ENCODE measurements around the gene HIVEP2.
A peak's percentile ranks its signal among the peaks of the same experiment; 100 is the strongest.

The HIVEP2 gene

GRCh38 chr6:142938510-142938909, 6.5 kb downstream of the HIVEP2 start:
- Histone ChIP-seq H3K27me3 (ENCODE audit: control insufficient read depth in 5 of 5, insufficient read depth in 4 of 5, low read length in 5 of 5) (no peaks in the 10 kb centered on the region), H3K9ac (ENCODE audit: low read length in 5 of 5) (no peak overlapping the region), H3K36me3 (ENCODE audit: control insufficient read depth in 5 of 5, insufficient read depth in 5 of 5, low read length in 5 of 5) (no peaks in the 10 kb centered on the region), H3K4me1 (ENCODE audit: control insufficient read depth in 5 of 5, insufficient read depth in 5 of 5, low read length in 5 of 5) (peaks cover 0 to 25% (median 24%) of the 10 kb centered on the region in 5 donors), H3K4me3 (ENCODE audit: low read depth in 1 of 5, low read length in 5 of 5) (no peak overlapping the region), H3K27ac (ENCODE audit: low read depth, low read length) (no peak overlapping the region), H3K9me3 (ENCODE audit: control insufficient read depth in 5 of 5, low read length in 5 of 5) (no peaks in the 10 kb centered on the region)

DNA sequence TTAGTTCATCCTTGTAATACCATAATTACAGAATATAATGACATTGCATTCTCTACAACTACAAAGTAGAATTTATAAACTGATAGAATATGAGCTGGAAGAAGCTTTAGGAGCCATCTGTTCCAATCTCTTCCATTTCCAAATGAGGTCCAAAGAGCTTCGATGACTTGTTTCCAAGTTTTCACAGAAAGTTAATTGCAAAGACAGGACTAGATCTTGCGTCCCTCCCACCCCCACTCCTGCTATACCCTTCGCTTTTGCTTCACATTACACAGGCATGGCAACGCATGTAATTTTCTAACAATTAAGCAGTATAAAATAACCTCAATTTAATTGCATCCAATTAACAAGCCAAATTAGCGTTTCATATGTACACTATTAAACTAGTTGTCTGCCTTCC, 7.0 kb downstream of the HIVEP2 start:
- H3K27me3 ChIP-seq (ENCODE audit: control insufficient read depth in 5 of 5, insufficient read depth in 4 of 5, low read length in 5 of 5), result no peaks in the 10 kb centered on the region
- H3K4me1 ChIP-seq (ENCODE audit: control insufficient read depth in 5 of 5, insufficient read depth in 5 of 5, low read length in 5 of 5), result peaks cover 0 to 20% (median 19%) of the 10 kb centered on the region in 5 donors
- no peak overlapping the region for H3K4me3 ChIP-seq (ENCODE audit: low read depth in 1 of 5, low read length in 5 of 5)
- no peak overlapping the region for H3K9ac ChIP-seq (ENCODE audit: low read length in 5 of 5)
- H3K27ac ChIP-seq (ENCODE audit: low read depth, low read length), result no peak overlapping the region
- H3K9me3 ChIP-seq (ENCODE audit: control insufficient read depth in 5 of 5, low read length in 5 of 5), result no peaks in the 10 kb centered on the region
- no peaks in the 10 kb centered on the region for H3K36me3 ChIP-seq (ENCODE audit: control insufficient read depth in 5 of 5, insufficient read depth in 5 of 5, low read length in 5 of 5)

- no peak overlapping the region for H3K9ac ChIP-seq (ENCODE audit: low read length in 5 of 5)
- no peaks in the 10 kb centered on the region for H3K27me3 ChIP-seq (ENCODE audit: control insufficient read depth in 5 of 5, insufficient read depth in 4 of 5, low read length in 5 of 5)
- H3K27ac ChIP-seq (ENCODE audit: low read depth, low read length), result no peak overlapping the region
- peaks cover 0 to 16% (median 14%) of the 10 kb centered on the region in 5 donors for H3K4me1 ChIP-seq (ENCODE audit: control insufficient read depth in 5 of 5, insufficient read depth in 5 of 5, low read length in 5 of 5)
- H3K36me3 ChIP-seq (ENCODE audit: control insufficient read depth in 5 of 5, insufficient read depth in 5 of 5, low read length in 5 of 5), result peaks cover 0 to 2% (median 0%) of the 10 kb centered on the region in 5 donors
- no peak overlapping the region for H3K4me3 ChIP-seq (ENCODE audit: low read depth in 1 of 5, low read length in 5 of 5)
- H3K9me3 ChIP-seq (ENCODE audit: control insufficient read depth in 5 of 5, low read length in 5 of 5), result no peaks in the 10 kb centered on the region
These were observed 9.1 kb downstream of the HIVEP2 start for GRCh38 chr6:142935553-142936517.

- H3K4me3 ChIP-seq (ENCODE audit: low read depth in 1 of 5, low read length in 5 of 5), result no peak overlapping the region
- no peaks in the 10 kb centered on the region for H3K27me3 ChIP-seq (ENCODE audit: control insufficient read depth in 5 of 5, insufficient read depth in 4 of 5, low read length in 5 of 5)
- H3K27ac ChIP-seq (ENCODE audit: low read depth, low read length), result no peak overlapping the region
- H3K36me3 ChIP-seq (ENCODE audit: control insufficient read depth in 5 of 5, insufficient read depth in 5 of 5, low read length in 5 of 5), result peaks cover 0 to 2% (median 0%) of the 10 kb centered on the region in 5 donors
- no peaks in the 10 kb centered on the region for H3K9me3 ChIP-seq (ENCODE audit: control insufficient read depth in 5 of 5, low read length in 5 of 5)
- H3K4me1 ChIP-seq (ENCODE audit: control insufficient read depth in 5 of 5, insufficient read depth in 5 of 5, low read length in 5 of 5), result peaks cover 0 to 21% (median 14%) of the 10 kb centered on the region in 5 donors
- H3K9ac ChIP-seq (ENCODE audit: low read length in 5 of 5), result no peak overlapping the region
These were observed 10.4 kb downstream of the HIVEP2 start for GRCh38 chr6:142934599-142934998.

DNA sequence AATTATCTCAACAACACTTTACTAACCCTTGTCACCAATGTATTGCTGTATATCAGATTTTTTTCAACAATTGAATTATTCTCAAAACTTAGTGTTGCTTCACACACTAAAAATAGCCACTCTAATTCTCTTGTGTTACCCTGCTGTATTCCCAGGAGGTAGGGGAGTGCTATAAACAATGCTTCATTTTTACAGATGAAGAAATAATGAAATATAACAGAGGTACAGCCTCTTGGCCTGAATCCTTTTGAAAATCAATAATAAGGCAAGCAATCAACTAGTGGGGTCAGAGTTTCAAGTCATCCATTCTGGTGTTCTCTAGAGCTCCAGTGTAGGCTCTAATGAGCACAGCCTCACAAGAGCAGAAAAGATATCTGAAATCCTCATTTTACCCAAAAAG, 10.9 kb downstream of the HIVEP2 start:
- no peaks in the 10 kb centered on the region for H3K27me3 ChIP-seq (ENCODE audit: control insufficient read depth in 5 of 5, insufficient read depth in 4 of 5, low read length in 5 of 5)
- no peak overlapping the region for H3K27ac ChIP-seq (ENCODE audit: low read depth, low read length)
- peaks cover 0 to 2% (median 0%) of the 10 kb centered on the region in 5 donors for H3K36me3 ChIP-seq (ENCODE audit: control insufficient read depth in 5 of 5, insufficient read depth in 5 of 5, low read length in 5 of 5)
- H3K9me3 ChIP-seq (ENCODE audit: control insufficient read depth in 5 of 5, low read length in 5 of 5), result no peaks in the 10 kb centered on the region
- H3K4me3 ChIP-seq (ENCODE audit: low read depth in 1 of 5, low read length in 5 of 5), result no peak overlapping the region
- H3K4me1 ChIP-seq (ENCODE audit: control insufficient read depth in 5 of 5, insufficient read depth in 5 of 5, low read length in 5 of 5), result peaks cover 0 to 21% (median 14%) of the 10 kb centered on the region in 5 donors
- no peak overlapping the region for H3K9ac ChIP-seq (ENCODE audit: low read length in 5 of 5)

DNA sequence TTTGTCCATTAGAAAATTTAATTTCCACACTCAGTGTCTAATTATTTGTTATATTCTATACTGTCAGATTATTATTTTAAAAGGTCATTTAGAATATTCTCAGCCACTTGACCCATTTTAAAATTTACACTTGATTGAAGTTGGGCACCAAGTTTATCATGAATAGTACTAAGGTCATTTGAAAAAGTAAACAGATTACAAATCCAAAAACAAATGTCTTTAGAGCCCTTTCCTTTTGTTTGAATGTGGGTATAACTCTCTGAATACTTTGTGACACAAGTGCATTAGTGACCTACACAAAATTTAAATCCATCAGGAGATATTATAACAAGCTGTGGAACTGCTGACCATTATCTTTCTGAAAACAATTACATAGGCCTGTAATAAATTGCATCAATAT, 11.3 kb downstream of the HIVEP2 start:
- Histone ChIP-seq H3K9me3 (ENCODE audit: control insufficient read depth in 5 of 5, low read length in 5 of 5) (no peaks in the 10 kb centered on the region), H3K4me1 (ENCODE audit: control insufficient read depth in 5 of 5, insufficient read depth in 5 of 5, low read length in 5 of 5) (peaks cover 0 to 23% (median 15%) of the 10 kb centered on the region in 5 donors), H3K27ac (ENCODE audit: low read depth, low read length) (no peak overlapping the region), H3K27me3 (ENCODE audit: control insufficient read depth in 5 of 5, insufficient read depth in 4 of 5, low read length in 5 of 5) (no peaks in the 10 kb centered on the region), H3K4me3 (ENCODE audit: low read depth in 1 of 5, low read length in 5 of 5) (no peak overlapping the region), H3K36me3 (ENCODE audit: control insufficient read depth in 5 of 5, insufficient read depth in 5 of 5, low read length in 5 of 5) (peaks cover 0 to 2% (median 0%) of the 10 kb centered on the region in 5 donors), H3K9ac (ENCODE audit: low read length in 5 of 5) (no peak overlapping the region)

- Histone ChIP-seq H3K4me1 (ENCODE audit: control insufficient read depth in 5 of 5, insufficient read depth in 5 of 5, low read length in 5 of 5) (peaks cover 0 to 32% (median 23%) of the 10 kb centered on the region in 5 donors), H3K27me3 (ENCODE audit: control insufficient read depth in 5 of 5, insufficient read depth in 4 of 5, low read length in 5 of 5) (no peaks in the 10 kb centered on the region), H3K9me3 (ENCODE audit: control insufficient read depth in 5 of 5, low read length in 5 of 5) (no peaks in the 10 kb centered on the region), H3K36me3 (ENCODE audit: control insufficient read depth in 5 of 5, insufficient read depth in 5 of 5, low read length in 5 of 5) (peaks cover 0 to 2% (median 0%) of the 10 kb centered on the region in 5 donors), H3K9ac (ENCODE audit: low read length in 5 of 5) (no peak overlapping the region), H3K4me3 (ENCODE audit: low read depth in 1 of 5, low read length in 5 of 5) (no peak overlapping the region), H3K27ac (ENCODE audit: low read depth, low read length) (no peak overlapping the region)
These were observed 12.1 kb downstream of the HIVEP2 start for GRCh38 chr6:142932889-142933288.

DNA sequence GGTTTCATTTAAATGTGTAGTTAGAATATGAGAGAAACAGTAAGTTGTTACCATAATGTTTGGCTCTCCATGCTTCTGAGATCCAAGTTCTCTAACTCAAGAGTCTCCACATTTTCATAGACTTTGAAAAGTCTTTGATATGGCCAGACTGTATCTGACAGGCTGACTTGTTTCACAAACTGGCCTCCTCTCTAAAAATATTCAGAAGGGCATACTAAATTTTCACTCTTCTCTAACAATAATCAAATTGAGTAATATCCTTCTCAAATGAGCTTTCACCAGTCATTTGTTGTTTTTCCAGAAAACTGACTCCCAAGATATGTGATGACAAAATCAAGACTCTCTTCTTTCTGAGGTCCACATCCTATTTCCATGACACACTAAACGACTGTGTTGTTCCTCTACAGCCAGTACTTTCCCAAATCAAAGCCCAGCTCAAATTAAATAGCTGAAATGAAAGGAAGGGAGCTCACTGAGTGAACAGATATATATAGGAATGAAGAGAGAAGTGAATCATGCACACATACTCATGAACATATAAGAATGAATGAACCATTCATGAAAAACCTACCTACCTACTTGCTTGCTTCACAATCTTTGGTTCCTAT, 15.1 kb downstream of the HIVEP2 start:
- H3K9ac ChIP-seq (ENCODE audit: low read length in 5 of 5), result no peak overlapping the region
- peaks cover 0 to 2% (median 0%) of the 10 kb centered on the region in 5 donors for H3K36me3 ChIP-seq (ENCODE audit: control insufficient read depth in 5 of 5, insufficient read depth in 5 of 5, low read length in 5 of 5)
- H3K4me3 ChIP-seq (ENCODE audit: low read depth in 1 of 5, low read length in 5 of 5), result no peak overlapping the region
- H3K9me3 ChIP-seq (ENCODE audit: control insufficient read depth in 5 of 5, low read length in 5 of 5), result no peaks in the 10 kb centered on the region
- H3K4me1 ChIP-seq (ENCODE audit: control insufficient read depth in 5 of 5, insufficient read depth in 5 of 5, low read length in 5 of 5), result peaks cover 0 to 42% (median 39%) of the 10 kb centered on the region in 5 donors
- H3K27ac ChIP-seq (ENCODE audit: low read depth, low read length), result no peak overlapping the region
- no peaks in the 10 kb centered on the region for H3K27me3 ChIP-seq (ENCODE audit: control insufficient read depth in 5 of 5, insufficient read depth in 4 of 5, low read length in 5 of 5)

- Histone ChIP-seq H3K27me3 (ENCODE audit: control insufficient read depth in 5 of 5, insufficient read depth in 4 of 5, low read length in 5 of 5) (no peaks in the 10 kb centered on the region), H3K4me3 (ENCODE audit: low read depth in 1 of 5, low read length in 5 of 5) (peak overlapping the region; percentile 72 to 89 (median 79)), H3K4me1 (ENCODE audit: control insufficient read depth in 5 of 5, insufficient read depth in 5 of 5, low read length in 5 of 5) (peaks cover 0 to 31% (median 28%) of the 10 kb centered on the region in 5 donors), H3K36me3 (ENCODE audit: control insufficient read depth in 5 of 5, insufficient read depth in 5 of 5, low read length in 5 of 5) (peaks cover 0 to 2% (median 0%) of the 10 kb centered on the region in 5 donors), H3K9me3 (ENCODE audit: control insufficient read depth in 5 of 5, low read length in 5 of 5) (no peaks in the 10 kb centered on the region), H3K27ac (ENCODE audit: low read depth, low read length) (peak overlapping the region; percentile 96), H3K9ac (ENCODE audit: low read length in 5 of 5) (peak overlapping the region in 3 of 5 donors; percentile 78 to 96 (median 87))
These were observed 17.1 kb downstream of the HIVEP2 start for GRCh38 chr6:142927904-142928303.

GRCh38 chr6:142927271-142927580, 17.8 kb downstream of the HIVEP2 start:
- Histone ChIP-seq H3K27me3 (ENCODE audit: control insufficient read depth in 5 of 5, insufficient read depth in 4 of 5, low read length in 5 of 5) (no peaks in the 10 kb centered on the region), H3K9me3 (ENCODE audit: control insufficient read depth in 5 of 5, low read length in 5 of 5) (no peaks in the 10 kb centered on the region), H3K27ac (ENCODE audit: low read depth, low read length) (peak overlapping the region; percentile 96), H3K4me1 (ENCODE audit: control insufficient read depth in 5 of 5, insufficient read depth in 5 of 5, low read length in 5 of 5) (peaks cover 0 to 37% (median 33%) of the 10 kb centered on the region in 5 donors), H3K9ac (ENCODE audit: low read length in 5 of 5) (peak overlapping the region; percentile 78 to 96 (median 84)), H3K36me3 (ENCODE audit: control insufficient read depth in 5 of 5, insufficient read depth in 5 of 5, low read length in 5 of 5) (no peaks in the 10 kb centered on the region), H3K4me3 (ENCODE audit: low read depth in 1 of 5, low read length in 5 of 5) (peak overlapping the region; percentile 72 to 89 (median 79))
